ENCODE measurements around the gene TIMM44. TPM values are rescaled to one million over a fixed set of nuclear protein-coding genes. Genes with fewer than 3 reads are reported as not detected.
"Not testable (repeated sequence)": the region's sequence is repeated elsewhere in the genome, so short reads cannot be mapped to it uniquely, and the experiment has no call there.

TIMM44 gene
- total RNA-seq, 1 experiment from 2014 or later = 58.8 TPM

DNA sequence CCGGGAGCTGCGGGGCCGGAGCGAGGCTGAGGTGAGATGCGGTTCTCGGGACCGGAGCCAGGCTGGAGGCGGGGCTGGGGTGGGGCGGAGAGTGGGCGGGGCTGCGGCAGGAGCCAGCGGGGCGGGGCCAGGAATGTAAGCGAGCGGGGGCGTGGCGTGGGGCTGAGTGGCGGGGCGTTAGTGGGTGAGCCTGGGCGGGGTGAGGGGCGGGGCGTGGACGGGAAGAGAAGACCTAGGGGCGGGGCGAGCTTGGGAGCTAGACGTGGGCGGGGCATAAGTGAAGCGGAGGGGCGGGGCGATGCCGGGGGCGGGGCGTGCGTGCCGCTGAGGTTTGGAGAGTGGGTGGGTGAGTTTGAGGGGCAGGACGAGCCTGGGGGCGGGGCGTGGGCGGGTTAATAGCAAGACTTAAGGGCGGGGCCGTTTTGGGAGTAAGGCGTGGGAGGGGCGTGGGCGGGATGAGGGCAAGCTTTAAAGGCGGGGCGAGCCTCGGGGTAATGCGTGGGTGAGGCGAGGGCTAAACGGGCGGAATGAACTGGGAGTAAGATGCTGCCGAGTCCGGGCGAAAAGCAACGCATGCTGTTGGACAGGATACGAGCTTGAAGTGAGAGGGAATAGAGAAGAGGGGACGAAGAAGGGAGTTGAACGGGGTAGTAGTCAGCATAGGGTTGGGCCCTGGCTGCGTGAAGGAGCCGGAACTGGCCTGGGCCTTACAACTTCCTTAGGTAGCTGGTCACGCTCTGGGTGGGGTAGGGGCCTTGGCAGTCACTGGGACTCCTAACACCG lies 22.8 kb downstream of the TIMM44 start:
- DNase-seq (ENCODE audit: low read depth) = peak; percentile 62
- in situ Hi-C loops (cut with HindIII; ENCODE audit: low pct_unique_long_range_greater_than_20kb, low sequenced_read_pairs) = no loop called here

DNA sequence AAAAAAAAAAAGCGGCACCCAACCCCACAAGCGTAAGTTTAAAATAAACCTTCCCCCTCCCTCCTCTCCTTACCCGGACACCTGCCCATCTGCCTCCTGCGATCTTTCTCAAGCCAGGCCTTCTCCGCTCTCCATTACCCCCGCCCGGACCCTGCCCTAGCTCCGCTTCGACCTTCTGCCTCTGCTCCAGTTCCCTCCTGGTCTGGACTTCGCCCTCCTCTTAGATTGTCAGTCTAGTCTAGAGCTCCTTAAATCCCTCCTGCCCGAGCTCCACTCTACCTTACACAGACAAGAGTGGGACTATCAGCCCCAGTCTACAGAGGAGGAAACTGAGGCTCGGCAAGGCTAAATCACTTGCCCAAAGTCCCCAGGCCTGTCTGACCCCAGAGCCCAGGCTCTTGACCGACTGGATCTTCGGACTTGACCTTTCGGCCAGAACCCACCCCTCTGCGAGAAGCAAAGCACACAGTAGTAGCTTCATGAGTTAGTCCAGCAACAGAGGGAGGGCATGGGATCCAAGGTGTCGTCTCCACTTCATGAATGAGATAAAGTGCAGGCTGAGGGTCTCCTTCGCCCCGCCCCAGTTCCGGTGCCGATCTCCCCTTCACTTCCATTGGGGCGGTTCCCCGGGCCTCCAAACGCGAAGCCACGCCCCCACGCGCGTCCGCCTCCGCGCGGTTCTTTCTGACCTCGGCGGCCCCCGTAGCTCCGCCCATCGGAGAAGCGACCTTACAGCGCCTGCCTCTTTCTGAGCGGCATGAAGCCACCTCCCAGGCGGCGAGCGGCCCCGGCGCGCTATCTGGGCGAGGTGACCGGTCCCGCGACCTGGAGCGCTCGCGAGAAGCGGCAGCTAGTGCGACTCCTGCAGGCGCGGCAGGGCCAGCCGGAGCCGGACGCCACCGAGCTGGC lies 23.6 kb downstream of the TIMM44 start, which contains the start of gene SNAPC2:
TSS of gene SNAPC2 (plus strand) at position 729 of the 909 bp plus-strand sequence. CDS start at position 758, 29 bp downstream.
- DNase-seq (ENCODE audit: low read depth) = peak; percentile 89
- in situ Hi-C loops (cut with HindIII; ENCODE audit: low pct_unique_long_range_greater_than_20kb, low sequenced_read_pairs) = no loop called here

DNA sequence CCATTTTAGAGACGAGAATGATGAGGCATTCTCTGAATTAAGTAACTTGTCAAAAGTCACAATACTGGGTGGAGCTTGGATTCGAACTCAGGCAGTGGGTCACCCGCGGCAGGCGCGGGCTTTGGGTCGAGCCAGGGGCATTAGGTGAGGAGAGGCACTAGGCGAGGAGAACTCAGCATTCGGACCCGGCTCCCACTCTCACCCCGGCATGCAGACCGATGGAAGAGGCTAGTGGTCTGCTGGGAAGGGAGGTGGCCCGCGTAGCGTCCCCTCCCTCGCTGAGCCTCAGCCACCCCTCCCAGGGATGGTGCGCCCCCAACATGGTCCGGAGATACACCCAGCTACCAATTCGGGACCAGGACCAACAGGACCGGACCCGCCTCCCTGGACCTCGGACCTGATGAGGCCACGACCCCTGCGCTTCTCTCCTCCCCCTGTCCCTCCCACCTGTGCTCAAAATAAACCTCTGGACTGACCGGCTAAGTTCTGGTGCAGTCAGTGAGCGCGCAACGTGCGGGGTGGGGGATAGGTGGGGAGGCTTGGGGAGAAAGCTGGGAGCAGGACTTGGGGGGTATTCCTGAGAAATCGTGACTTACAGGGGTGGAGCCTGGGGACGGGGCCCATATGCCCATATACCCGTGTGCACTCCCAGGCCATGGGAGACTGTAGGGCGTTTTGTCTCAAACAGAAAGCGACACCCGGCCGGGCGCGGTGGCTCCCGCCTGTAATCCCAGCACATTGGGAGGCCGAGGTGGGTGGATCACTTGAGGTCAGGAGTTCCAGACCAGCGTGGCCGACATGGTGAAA lies 24.6 kb downstream of the TIMM44 start:
- no peak for DNase-seq (ENCODE audit: low read depth)
- in situ Hi-C loops (cut with HindIII; ENCODE audit: low pct_unique_long_range_greater_than_20kb, low sequenced_read_pairs) = no loop called here

DNA sequence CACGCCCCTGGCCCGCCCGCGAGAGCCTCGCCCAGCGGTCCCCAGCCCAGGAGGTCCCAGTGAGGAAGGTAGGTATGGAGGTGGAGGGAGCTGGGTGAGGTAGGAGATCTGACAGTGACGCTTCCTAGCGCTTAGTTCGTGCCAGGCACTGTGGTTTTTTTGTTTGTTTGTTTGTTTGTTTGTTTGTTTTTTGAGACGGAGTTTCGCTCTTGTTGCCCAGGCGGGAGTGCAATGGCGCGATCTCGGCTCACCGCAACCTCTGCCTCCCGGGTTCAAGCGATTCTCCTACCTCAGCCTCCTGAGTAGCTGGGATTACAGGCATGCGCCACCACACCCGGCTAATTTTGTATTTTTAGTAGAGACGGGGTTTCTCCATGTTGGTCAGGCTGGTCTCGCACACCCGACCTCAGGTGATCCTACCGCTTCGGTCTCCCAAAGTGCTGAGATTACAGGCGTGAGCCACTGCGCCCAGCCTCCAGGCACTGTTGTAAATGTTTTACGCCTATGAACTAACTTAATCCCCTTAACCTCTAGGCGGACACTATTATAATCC lies 25.3 kb downstream of the TIMM44 start:
- DNase-seq (ENCODE audit: low read depth); in situ Hi-C loops (cut with HindIII; ENCODE audit: low pct_unique_long_range_greater_than_20kb, low sequenced_read_pairs): not testable (repeated sequence)

DNA sequence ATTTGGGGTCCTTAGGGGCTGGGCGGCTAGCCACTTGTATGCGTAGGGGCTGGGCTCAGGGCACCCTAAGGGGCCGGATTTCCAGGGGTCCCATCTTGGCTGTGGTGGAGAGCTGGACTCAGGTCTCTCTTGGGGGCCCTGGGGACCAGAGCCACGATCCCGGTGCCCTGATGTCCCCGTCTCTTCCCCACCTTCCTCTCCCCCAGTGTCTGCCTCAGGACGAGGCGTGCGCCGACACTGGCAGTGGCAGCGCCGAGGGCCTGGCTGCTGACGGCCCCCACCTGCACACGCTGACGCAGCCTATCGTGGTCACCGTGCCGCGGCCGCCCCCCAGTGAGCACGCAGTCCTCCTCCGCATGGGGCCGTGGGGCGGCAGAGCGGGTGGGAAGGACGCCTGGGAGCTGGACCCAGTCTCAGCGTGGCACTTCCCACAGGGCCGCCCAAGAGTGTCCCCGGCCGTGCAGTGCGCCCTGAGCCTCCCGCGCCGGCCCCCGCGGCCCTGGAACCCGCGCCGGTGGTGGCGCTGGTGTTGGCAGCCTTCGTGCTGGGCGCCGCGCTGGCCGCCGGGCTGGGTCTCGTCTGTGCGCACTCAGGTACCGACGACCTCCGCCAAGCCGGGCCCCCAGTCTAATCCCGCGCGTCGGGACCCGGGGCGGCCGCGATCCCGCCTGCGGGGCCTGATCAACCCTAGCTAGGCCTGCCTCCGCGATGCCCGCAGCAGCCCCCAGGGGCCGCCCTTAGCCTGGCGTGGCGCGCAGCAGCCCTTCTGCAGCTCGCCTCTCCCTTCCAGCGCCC lies 26.0 kb downstream of the TIMM44 start:
- in situ Hi-C loops (cut with HindIII; ENCODE audit: low pct_unique_long_range_greater_than_20kb, low sequenced_read_pairs) = no loop called here

DNA sequence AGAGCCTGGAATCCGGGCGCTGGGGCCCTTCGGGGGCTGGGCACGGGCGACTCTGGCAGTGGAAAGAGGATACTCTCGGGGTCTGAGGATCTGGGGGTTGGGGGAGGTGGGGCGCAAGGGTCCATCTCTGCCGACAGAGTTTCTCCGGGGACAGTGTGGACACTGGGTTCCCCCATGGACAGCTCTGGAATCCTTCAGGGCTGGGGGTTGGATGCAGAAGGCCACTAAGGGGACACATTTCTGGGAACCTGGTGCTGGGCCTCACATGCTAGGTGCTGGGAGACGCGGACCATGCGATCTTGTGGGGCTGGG lies 26.6 kb downstream of the TIMM44 start:
- in situ Hi-C loops (cut with HindIII; ENCODE audit: low pct_unique_long_range_greater_than_20kb, low sequenced_read_pairs) = no loop called here
- DNase-seq (ENCODE audit: low read depth) = no peak

More for the DNA sequence above, 26.0 kb downstream of the TIMM44 start:
- DNase-seq (ENCODE audit: low read depth) = no peak

DNA sequence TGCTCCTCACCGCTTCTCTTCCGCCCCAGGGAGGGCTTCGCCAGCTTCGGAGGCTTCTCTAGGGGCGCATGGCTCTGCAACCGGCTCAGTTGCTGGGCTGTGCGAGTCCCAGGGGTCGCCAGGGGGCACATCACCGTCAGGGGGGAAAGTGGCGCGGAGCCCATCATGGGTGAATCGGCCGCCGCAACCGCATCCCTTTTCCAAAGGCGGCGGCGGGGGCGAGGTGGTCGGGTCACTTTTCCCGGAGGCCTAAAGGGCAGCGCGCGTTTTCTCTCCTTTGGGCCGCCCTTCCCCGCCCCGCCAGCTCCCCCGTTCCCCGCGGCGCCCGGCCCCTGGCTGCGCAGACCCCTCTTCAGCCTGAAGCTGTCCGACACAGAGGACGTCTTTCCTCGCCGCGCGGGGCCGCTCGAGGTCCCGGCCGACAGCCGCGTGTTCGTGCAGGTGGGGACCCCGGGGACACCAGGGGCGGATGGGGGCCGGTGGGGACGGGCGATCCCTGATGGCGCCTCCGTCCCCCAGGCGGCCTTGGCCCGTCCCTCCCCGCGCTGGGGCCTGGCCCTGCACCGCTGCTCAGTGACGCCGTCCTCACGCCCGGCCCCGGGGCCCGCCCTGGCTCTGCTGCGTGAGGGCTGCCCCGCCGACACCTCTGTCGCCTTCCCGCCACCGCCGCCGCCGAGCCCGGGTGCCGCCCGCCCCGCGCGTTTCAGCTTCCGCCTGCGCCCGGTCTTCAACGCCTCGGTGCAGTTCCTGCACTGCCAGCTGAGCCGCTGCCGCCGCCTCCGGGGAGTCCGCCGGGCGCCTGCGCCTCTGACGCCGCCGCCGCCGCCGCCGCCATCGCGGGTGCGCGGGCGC lies 27.1 kb downstream of the TIMM44 start:
- DNase-seq (ENCODE audit: low read depth) = no peak
- in situ Hi-C loops (cut with HindIII; ENCODE audit: low pct_unique_long_range_greater_than_20kb, low sequenced_read_pairs) = no loop called here

DNA sequence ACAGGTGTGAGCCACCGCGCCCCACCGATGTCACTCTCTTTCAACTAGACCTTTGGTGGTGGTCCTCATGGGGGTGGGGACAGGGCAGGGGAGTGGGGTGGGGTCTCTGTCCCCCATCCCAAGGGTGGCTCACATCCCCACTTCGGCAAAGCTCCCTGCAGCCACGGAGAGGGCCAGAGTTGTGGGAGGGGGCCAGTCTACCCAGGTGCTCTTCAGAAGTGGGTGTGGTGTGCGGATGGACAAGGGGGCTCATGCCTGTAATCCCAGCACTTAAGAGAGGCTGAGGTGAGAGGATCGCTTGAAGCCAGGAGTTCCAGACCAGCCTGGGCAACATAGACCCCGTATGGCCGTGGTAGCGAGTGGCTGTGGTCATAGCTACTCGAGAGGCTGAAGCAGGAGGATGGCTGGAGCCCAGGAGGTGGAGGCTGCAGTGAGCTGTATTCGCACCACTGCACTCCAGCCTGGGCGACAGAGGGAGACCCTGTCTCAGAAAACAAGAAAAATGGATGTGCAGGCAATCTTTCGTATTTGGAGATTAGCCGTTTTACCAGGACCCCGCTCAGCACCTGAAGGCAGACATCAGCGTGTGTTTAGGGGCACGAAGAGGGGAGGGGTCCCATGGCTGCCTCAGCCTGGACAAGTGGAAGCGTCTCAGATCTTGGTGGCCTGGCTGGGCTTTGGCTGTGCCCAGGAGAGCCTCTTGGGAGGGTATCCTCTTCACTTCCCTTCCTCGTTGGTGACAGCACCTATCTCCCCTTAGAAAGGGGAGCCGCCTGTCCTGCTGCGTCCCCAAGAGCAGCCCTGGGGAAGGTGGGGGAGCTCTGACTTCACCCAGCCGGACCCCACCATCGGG lies 28.0 kb downstream of the TIMM44 start:
- in situ Hi-C loops (cut with HindIII; ENCODE audit: low pct_unique_long_range_greater_than_20kb, low sequenced_read_pairs) = no loop called here
- no peak for DNase-seq (ENCODE audit: low read depth)

DNA sequence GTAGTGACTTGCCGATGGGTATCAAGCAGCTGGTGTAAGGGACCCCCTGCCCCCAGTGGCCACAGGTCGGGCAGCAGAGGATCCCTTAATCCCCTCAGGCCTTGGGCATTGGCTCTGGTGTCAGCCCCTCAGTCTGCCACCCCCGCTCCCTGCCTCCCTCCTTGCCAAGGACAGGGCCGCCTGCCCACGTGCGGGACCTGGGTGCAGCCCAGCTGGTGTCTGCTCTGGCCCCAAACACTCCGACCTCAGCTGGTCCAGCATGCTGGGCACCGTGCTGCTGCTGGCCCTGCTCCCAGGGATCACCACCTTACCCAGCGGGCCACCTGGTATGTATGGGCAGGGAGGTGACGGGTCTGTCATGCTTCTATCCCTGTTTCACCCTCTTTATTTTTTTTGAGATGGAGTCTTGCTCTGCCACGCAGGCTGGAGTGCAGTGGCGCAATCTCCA lies 28.8 kb downstream of the TIMM44 start, which contains the start of gene TGFBR3L:
TSS of gene TGFBR3L (plus strand) at position 233 of the 448 bp plus-strand sequence.
- in situ Hi-C loops (cut with HindIII; ENCODE audit: low pct_unique_long_range_greater_than_20kb, low sequenced_read_pairs) = no loop called here
- no peak for DNase-seq (ENCODE audit: low read depth)

DNA sequence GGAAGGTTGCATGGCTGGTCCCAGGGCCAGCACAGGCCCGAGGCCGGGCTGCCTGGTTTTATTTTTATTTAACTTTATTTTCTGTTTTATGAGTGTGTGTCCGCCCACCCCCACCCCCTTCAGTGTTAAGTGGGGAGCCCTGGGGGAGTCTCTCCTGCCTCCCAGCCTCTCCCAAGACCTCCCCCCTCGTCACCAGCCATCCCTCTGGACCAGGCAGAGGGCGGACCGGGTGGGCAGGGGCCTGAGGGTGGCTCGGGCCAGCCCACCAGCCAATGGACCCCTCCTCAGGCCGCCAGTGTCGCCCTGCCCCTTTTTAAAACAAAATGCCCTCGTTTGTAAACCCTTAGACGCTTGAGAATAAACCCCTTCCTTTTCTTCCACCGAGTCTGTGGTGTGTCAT lies 29.4 kb downstream of the TIMM44 start:
- no peak for DNase-seq (ENCODE audit: low read depth)
- in situ Hi-C loops (cut with HindIII; ENCODE audit: low pct_unique_long_range_greater_than_20kb, low sequenced_read_pairs) = no loop called here

DNA sequence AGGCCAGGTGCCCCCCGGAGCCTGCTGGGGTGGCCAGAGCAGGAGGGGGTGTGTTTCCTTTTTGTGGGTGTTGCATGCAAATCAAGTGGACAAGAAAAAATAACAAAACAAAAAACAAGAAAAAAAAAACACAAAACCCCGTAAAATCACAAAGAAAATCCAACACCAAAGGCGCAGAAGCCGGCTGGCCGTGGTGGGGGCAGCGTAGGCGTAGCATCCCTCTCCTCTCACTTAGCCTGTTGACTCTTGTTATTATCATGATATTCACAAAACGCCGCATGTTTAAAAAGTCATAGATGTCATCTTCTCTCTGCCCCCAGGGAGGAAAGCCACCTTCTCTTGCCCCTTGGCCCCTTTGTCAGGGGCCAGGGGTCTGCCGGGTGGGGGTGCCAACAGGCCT lies 29.8 kb downstream of the TIMM44 start:
- in situ Hi-C loops (cut with HindIII; ENCODE audit: low pct_unique_long_range_greater_than_20kb, low sequenced_read_pairs) = no loop called here
- no peak for DNase-seq (ENCODE audit: low read depth)

DNA sequence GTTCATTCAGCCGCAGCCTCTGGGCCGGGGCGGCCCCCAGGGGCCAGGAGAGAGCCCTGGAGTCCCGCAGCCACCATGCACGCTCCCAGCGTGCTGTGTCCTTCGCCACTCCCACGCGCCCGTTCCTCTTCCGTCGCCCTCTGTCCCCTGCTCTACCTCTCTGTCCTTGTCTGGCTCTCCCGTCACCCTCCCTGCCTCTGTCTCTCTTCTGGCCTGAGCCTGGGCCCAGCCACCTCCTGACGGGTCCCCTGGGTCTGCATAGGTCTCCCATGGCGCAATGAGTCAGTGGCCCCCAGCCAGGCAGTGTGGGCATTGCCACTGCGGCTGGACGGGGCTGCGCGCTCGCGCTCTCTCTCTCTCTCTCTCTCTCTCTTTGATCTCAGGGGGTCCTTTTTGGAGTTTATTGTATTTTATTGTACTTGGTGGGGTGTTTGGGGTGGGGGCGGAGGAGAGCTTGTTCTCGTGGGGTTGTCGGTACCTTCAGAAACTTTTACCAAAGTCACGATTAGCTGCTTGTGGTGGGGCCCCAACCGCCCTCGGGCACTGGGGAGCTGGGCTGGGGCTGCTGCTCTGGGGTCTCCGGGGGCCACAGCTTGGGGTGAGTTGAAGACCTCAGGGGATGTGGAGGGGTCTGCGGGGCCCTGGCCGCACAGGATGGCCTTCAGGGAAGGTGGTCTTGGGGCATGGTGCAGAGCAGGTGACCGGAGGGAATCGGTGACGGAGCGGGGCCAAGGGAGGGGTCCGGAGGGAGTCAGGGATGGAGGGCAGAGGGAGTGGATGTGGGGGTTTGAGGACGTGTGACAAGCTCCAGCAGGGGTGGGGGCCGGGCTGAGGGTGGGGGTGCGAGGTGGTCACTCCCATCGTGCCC lies 30.5 kb downstream of the TIMM44 start:
- in situ Hi-C loops (cut with HindIII; ENCODE audit: low pct_unique_long_range_greater_than_20kb, low sequenced_read_pairs) = no loop called here

DNA sequence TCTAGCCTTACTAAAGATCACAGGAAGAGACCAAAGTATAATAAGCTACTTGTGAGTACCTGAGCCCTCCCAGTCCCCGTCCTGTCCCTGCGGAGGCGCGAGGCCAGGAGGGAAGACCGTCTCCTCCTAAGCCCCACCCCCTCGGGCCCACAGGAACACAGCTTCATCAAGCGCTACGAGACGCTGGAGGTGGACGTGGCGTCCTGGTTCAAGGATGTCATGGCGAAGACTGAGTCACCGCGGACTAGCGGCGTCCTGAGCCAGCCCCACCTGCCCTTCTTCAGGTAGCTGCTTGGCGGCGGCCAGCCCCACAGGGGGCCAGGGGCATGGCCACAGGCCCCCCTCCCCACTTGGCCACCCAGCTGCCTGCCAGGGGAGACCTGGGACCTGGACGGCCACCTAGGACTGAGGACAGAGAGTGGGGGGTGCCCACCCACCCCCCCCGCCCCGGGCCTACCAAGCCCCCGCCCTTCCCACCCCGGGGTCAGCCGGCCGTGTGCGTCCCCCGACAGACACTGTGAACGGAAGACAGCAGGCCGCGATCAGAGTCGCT lies 31.2 kb downstream of the TIMM44 start:
- in situ Hi-C loops (cut with HindIII; ENCODE audit: low pct_unique_long_range_greater_than_20kb, low sequenced_read_pairs) = no loop called here

More for the DNA sequence above, 30.5 kb downstream of the TIMM44 start:
- DNase-seq (ENCODE audit: low read depth) = no peak

DNA sequence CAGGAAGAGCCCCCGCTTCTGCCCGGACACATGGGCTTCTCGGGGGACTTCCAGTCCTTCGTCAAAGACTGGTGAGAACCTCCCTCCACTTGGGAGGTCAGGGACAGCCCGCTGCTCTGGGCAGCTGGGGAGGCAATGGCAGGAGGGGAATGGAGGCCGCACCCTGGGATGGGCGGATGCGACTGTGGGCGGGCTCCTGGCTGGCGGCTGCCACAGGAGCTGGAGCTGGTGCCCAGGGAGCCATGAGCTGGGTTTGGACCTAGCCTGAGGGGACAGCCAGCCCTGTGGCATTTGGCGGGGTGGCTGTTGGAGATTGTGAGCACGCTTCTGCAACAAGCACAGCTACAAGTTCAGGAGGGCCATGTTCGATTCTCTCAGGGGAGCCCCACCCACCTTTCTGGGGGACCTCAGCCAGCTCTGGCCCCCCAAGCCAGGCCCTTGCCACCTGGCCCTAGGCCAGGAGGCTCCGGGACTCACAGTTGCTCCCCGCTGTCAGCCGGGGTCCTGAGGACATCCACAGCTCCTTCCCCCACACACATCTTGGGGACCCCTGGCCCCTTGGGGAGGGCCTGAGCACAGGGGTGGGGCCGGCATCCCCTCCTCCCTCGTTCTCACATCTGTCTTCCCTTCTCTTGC lies 31.8 kb downstream of the TIMM44 start:
- no peak for DNase-seq (ENCODE audit: low read depth)
- in situ Hi-C loops (cut with HindIII; ENCODE audit: low pct_unique_long_range_greater_than_20kb, low sequenced_read_pairs) = no loop called here

More for the DNA sequence above, 31.2 kb downstream of the TIMM44 start:
- DNase-seq (ENCODE audit: low read depth) = no peak
